Activated T-cell treated with anti-CD3 and anti-CD28 coated beads for 48 hours (primary cell): Measurements from ENCODE around the gene ANKRD55.
"Not testable (repeated sequence)": the region's sequence is repeated elsewhere in the genome, so short reads cannot be mapped to it uniquely, and the experiment has no call there.

Source experiments
- DNase-seq: peaks from one replicate; pipeline ENCODE4 v3.0.0-alpha.2; 2020; ENCODE audit warnings: low read depth

Gene ANKRD55

GRCh38 chr5:56253126-56253525 is 20.0 kb upstream of the ANKRD55 start:
- DNase-seq = no peak

- no peak for DNase-seq
Measured at GRCh38 chr5:56251918-56252553, 18.9 kb upstream of the ANKRD55 start.

- no peak for DNase-seq
Measured at GRCh38 chr5:56251440-56251839, 18.3 kb upstream of the ANKRD55 start.

- no peak for DNase-seq
Measured at GRCh38 chr5:56250011-56250410, 16.9 kb upstream of the ANKRD55 start.

- not testable (repeated sequence) for DNase-seq
Measured at GRCh38 chr5:56249085-56249484, 16.0 kb upstream of the ANKRD55 start.

GRCh38 chr5:56247592-56247991 is 14.5 kb upstream of the ANKRD55 start:
- no peak for DNase-seq

GRCh38 chr5:56246769-56247168 is 13.6 kb upstream of the ANKRD55 start:
- DNase-seq = no peak

GRCh38 chr5:56245481-56245880 is 12.4 kb upstream of the ANKRD55 start:
- no peak for DNase-seq

GRCh38 chr5:56244627-56245026 is 11.5 kb upstream of the ANKRD55 start:
- no peak for DNase-seq

- not testable (repeated sequence) for DNase-seq
Measured at GRCh38 chr5:56242271-56242670, 9.1 kb upstream of the ANKRD55 start.

- DNase-seq = no peak
Measured at GRCh38 chr5:56232538-56232937, 592 bp downstream of the ANKRD55 start.

GRCh38 chr5:56230576-56230975 is 2.6 kb downstream of the ANKRD55 start:
- DNase-seq = no peak

GRCh38 chr5:56229111-56229510 is 4.0 kb downstream of the ANKRD55 start:
- DNase-seq = no peak

- no peak for DNase-seq
Measured at GRCh38 chr5:56228631-56229030, 4.5 kb downstream of the ANKRD55 start.

- DNase-seq = no peak
Measured at GRCh38 chr5:56227691-56228090, 5.4 kb downstream of the ANKRD55 start.

GRCh38 chr5:56223298-56223697 is 9.8 kb downstream of the ANKRD55 start:
- not testable (repeated sequence) for DNase-seq

- not testable (repeated sequence) for DNase-seq
Measured at GRCh38 chr5:56221601-56222000, 11.5 kb downstream of the ANKRD55 start.

- DNase-seq = no peak
Measured at GRCh38 chr5:56215019-56215830, 17.9 kb downstream of the ANKRD55 start.

- not testable (repeated sequence) for DNase-seq
Measured at GRCh38 chr5:56213886-56214535, 19.1 kb downstream of the ANKRD55 start.

- no peak for DNase-seq
Measured at GRCh38 chr5:56212130-56212879, 20.8 kb downstream of the ANKRD55 start.

GRCh38 chr5:56211298-56211865 is 21.7 kb downstream of the ANKRD55 start:
- DNase-seq = no peak

GRCh38 chr5:56208681-56209080 is 24.4 kb downstream of the ANKRD55 start:
- no peak for DNase-seq
